Neural crest cell (in vitro differentiated cells): ENCODE measurements around the gene WDR13. TPM values are rescaled to one million over a fixed set of nuclear protein-coding genes. Genes with fewer than 3 reads are reported as not detected.

ENCODE experiments used
- DNase-seq: peaks from one replicate; pipeline ENCODE4 v3.0.0; 2021; ENCODE audit warnings: low read depth, mixed read lengths, low spot score
- H3K27ac Mint-ChIP-seq: one replicate; pipeline ENCODE4 v1.8.0; 2021; ENCODE audit warnings: mild to moderate bottlenecking, mixed read lengths; ENCODE audit not compliant: unreplicated experiment
- H3K27me3 Mint-ChIP-seq: 2 replicates; pipeline ENCODE4 v1.8.0; 2021; ENCODE audit warnings: low read depth, mild to moderate bottlenecking, mixed read lengths
- H3K36me3 Mint-ChIP-seq: 2 replicates; pipeline ENCODE4 v1.8.0; 2021; ENCODE audit warnings: low read depth, mild to moderate bottlenecking, mixed read lengths
- H3K4me1 Mint-ChIP-seq: 2 replicates; pipeline ENCODE4 v1.8.0; 2021; ENCODE audit warnings: mixed read lengths
- H3K4me3 Mint-ChIP-seq: one replicate; pipeline ENCODE4 v1.8.0; 2021; ENCODE audit warnings: mild to moderate bottlenecking, mixed read lengths
- H3K9me3 Mint-ChIP-seq: 2 replicates; pipeline ENCODE4 v1.8.0; 2021; ENCODE audit warnings: mixed read lengths
- total RNA-seq: library from RNA; stranded (reverse); gene quantifications from 2 replicates; pipeline ENCODE4 v1.2.1, GENCODE V29; 2021
- TF ChIP-seq, protein P1 (sequence below): fragments of 200-600 bp; sonication (generic); conservative IDR thresholded peaks from 2 replicates; pipeline ENCODE4 v1.5.0; 2021; ENCODE audit warnings: antibody characterized with exemption, mild to moderate bottlenecking

WDR13 gene
- total RNA-seq, 1 donor from 2014 or later = 75.3 TPM

DNA sequence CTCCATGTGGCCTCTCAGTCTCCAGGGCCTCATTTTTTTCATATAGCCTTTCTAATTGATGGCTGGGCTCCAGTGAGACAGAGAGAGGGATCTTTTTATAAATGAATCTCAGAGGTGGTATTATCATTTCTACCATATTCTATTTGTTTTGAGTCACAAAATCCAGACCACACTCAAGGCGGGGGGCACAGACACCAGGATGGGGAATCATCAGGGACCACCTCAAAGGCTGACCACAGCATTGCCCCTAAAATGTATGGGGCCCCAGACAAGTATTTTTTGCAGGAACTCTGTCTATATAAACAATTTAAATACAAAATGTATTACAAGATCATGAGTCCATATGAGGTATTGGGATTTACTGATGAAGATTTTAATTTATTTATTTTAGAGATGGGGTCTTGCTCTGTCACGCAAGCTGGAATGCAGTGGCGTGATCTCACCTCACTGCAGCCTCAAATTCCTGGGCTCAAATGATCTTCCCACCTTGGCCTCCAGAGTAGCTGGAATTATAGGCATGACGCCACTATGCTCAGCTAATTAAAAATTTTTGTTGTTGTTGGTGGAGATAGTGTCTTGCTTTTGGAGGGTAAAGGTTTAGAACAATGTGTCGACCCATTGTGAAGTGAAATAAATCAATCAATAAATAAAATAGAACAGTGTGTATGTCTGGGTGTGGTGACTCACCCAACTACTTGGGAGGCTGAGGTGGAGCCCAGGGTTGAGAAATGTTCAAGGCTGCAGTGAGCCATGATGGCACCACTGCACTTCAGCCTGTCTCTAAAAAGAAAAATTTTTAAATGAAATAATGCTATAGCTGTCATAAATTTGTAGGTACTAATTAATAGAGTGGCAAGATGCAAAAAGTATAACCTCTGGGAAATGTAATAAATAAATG lies 29.4 kb downstream of the WDR13 start:
- H3K36me3 Mint-ChIP-seq = no peaks in the 10 kb centered on the region
- DNase-seq = no peak
- no peaks in the 10 kb centered on the region for H3K27me3 Mint-ChIP-seq
- H3K27ac Mint-ChIP-seq = no peak overlapping the region
- H3K4me1 Mint-ChIP-seq = peaks cover 5% of the 10 kb centered on the region
- H3K9me3 Mint-ChIP-seq = no peaks in the 10 kb centered on the region
- TF ChIP-seq, protein P1, sequence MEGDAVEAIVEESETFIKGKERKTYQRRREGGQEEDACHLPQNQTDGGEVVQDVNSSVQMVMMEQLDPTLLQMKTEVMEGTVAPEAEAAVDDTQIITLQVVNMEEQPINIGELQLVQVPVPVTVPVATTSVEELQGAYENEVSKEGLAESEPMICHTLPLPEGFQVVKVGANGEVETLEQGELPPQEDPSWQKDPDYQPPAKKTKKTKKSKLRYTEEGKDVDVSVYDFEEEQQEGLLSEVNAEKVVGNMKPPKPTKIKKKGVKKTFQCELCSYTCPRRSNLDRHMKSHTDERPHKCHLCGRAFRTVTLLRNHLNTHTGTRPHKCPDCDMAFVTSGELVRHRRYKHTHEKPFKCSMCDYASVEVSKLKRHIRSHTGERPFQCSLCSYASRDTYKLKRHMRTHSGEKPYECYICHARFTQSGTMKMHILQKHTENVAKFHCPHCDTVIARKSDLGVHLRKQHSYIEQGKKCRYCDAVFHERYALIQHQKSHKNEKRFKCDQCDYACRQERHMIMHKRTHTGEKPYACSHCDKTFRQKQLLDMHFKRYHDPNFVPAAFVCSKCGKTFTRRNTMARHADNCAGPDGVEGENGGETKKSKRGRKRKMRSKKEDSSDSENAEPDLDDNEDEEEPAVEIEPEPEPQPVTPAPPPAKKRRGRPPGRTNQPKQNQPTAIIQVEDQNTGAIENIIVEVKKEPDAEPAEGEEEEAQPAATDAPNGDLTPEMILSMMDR = no peak
- H3K4me3 Mint-ChIP-seq = no peak overlapping the region

DNA sequence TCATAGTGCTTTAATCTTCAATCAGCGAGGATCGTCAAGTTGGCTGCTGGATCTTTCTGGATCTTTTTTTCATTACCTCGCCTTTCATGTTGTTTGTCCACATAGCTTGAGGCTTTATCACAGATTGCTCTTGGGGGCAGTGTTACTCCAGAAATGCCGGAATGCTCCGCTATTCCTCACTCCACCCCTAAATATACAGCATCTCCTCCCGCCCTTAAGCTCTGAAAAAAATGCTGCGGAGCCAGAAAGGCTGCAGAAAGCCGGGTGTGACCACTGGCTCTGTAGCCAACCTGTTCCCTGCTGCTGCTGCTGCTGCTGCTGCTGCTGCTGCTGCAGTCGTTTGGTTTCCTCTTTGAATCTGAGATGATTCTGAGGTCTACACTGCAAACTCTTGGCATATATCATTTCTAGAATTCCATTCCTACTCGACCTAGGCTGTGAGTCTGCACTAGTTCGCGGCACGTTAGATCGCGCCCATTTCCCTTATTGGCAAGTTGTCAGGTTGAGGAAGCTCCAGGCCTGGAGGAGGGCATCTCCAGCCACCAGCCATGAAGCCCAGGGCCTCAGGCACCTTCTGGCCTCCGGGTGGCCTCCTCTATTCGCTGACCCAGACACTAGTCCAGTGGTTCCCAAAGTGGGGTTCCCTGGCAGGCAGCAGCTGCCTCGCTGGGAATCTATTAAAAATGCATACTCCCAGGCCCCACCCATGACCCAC lies 34.2 kb downstream of the WDR13 start:
- TF ChIP-seq, protein P1 = peak; percentile 69
- Mint-ChIP-seq H3K9me3 (peaks cover 4% of the 10 kb centered on the region), H3K36me3 (no peaks in the 10 kb centered on the region), H3K4me3 (no peak overlapping the region), H3K27ac (no peak overlapping the region), H3K27me3 (no peaks in the 10 kb centered on the region), H3K4me1 (peaks cover 6% of the 10 kb centered on the region)
- peak; percentile 62 for DNase-seq

DNA sequence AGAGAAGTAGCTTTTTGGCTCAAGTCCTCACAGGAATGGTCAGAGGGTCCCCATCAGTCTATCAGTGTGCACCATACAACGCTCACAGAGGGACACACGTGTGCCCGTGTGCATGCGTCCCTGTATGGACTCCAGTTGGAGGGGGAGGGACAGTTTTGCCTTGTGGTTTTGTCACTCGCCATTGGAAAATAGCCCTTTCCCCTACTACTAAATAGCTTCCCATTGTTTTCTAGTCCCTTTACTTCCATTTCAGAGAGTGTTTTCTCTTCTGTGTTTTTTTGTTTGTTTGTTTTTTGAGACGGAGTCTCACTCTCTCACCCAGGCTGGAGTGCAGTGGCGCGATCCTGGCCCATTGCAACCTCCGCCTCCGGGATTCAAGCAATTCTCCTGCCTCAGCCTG lies 34.9 kb downstream of the WDR13 start:
- TF ChIP-seq, protein P1 = no peak
- Mint-ChIP-seq H3K4me1 (peaks cover 10% of the 10 kb centered on the region), H3K9me3 (peaks cover 4% of the 10 kb centered on the region), H3K27ac (no peak overlapping the region), H3K4me3 (no peak overlapping the region), H3K36me3 (no peaks in the 10 kb centered on the region), H3K27me3 (no peaks in the 10 kb centered on the region)
- DNase-seq = no peak

- no peaks in the 10 kb centered on the region for H3K27me3 Mint-ChIP-seq
- TF ChIP-seq, protein P1 = no peak
- no peak for DNase-seq
- H3K9me3 Mint-ChIP-seq = peaks cover 4% of the 10 kb centered on the region
- no peaks in the 10 kb centered on the region for H3K36me3 Mint-ChIP-seq
- no peak overlapping the region for H3K4me3 Mint-ChIP-seq
- H3K27ac Mint-ChIP-seq = no peak overlapping the region
- H3K4me1 Mint-ChIP-seq = peaks cover 7% of the 10 kb centered on the region
These were observed 39.0 kb downstream of the WDR13 start for GRCh38 chrX:48636301-48636700.

GRCh38 chrX:48636776-48637175 lies 39.5 kb downstream of the WDR13 start:
- Mint-ChIP-seq H3K27ac (no peak overlapping the region), H3K9me3 (peaks cover 4% of the 10 kb centered on the region), H3K36me3 (no peaks in the 10 kb centered on the region), H3K27me3 (no peaks in the 10 kb centered on the region), H3K4me1 (peaks cover 5% of the 10 kb centered on the region), H3K4me3 (no peak overlapping the region)
- TF ChIP-seq, protein P1 = no peak
- no peak for DNase-seq
